WTC11 (cell line): Measurements from ENCODE around the gene NELL2. TPM values are rescaled to one million over a fixed set of nuclear protein-coding genes. Genes with fewer than 3 reads are reported as not detected.

Experiments used
- ATAC-seq: fragments of 200-7000 bp; cut with Tn5 transposase; 2 replicates; pipeline ENCODE4 v1.10.0; 2021; ENCODE audit warnings: mild to moderate bottlenecking, moderate library complexity
- CTCF ChIA-PET: fragments of 300-600 bp; sonication (Branson Sonifier 250); formaldehyde crosslinking; loops from one replicate; lab custom pipeline; 2021; ENCODE audit warnings: antibody characterized with exemption; lab: Charles Lee
- POLR2A ChIA-PET: fragments of 350-600 bp; sonication (Branson Sonifier 250); formaldehyde crosslinking; loops from one replicate; lab custom pipeline; 2021; ENCODE audit warnings: antibody characterized with exemption; lab: Charles Lee
- DNase-seq: peaks from one replicate; pipeline ENCODE4 v3.0.0; 2021; ENCODE audit warnings: low spot score
- H3K27ac Mint-ChIP-seq: 2 replicates; pipeline ENCODE4 v1.8.0; 2021; ENCODE audit warnings: mixed read lengths
- H3K27me3 Mint-ChIP-seq: 2 replicates; pipeline ENCODE4 v1.8.0; 2021; ENCODE audit warnings: low read depth, mild to moderate bottlenecking, moderate library complexity, mixed read lengths
- H3K36me3 Mint-ChIP-seq: 2 replicates; pipeline ENCODE4 v1.8.0; 2021; ENCODE audit warnings: mixed read lengths
- H3K4me1 Mint-ChIP-seq: 2 replicates; pipeline ENCODE4 v1.8.0; 2022; ENCODE audit warnings: mixed read lengths
- H3K4me3 Mint-ChIP-seq: 2 replicates; pipeline ENCODE4 v1.8.0; 2021; ENCODE audit warnings: mild to moderate bottlenecking, moderate library complexity, mixed read lengths
- H3K9me3 Mint-ChIP-seq: 2 replicates; pipeline ENCODE4 v1.8.0; 2021; ENCODE audit warnings: mixed read lengths
- E2F5 ChIP-seq: sonication (generic); formaldehyde crosslinking; IDR thresholded peaks from 2 replicates; pipeline ENCODE4 v1.8.1; 2022; ENCODE audit warnings: mild to moderate bottlenecking, moderate library complexity, missing genetic modification reagents
- ELF4 ChIP-seq: sonication (generic); formaldehyde crosslinking; IDR thresholded peaks from 2 replicates; pipeline ENCODE4 v1.8.1; 2022; ENCODE audit warnings: low read depth, mild to moderate bottlenecking, moderate library complexity, missing genetic modification reagents
- HMGA2 ChIP-seq: fragments of 250-450 bp; sonication (Bioruptor Pico); IDR thresholded peaks from 2 replicates; pipeline ENCODE4 v1.4.0; 2021; ENCODE audit warnings: mild to moderate bottlenecking, moderate library complexity
- NFE2L1 ChIP-seq: sonication (generic); formaldehyde crosslinking; IDR thresholded peaks from 2 replicates; pipeline ENCODE4 v1.8.1; 2023; ENCODE audit warnings: missing genetic modification reagents
- NR2C2 ChIP-seq: sonication (generic); formaldehyde crosslinking; IDR thresholded peaks from 2 replicates; pipeline ENCODE4 v1.8.0; 2022; ENCODE audit warnings: mild to moderate bottlenecking, missing genetic modification reagents
- PRDM15 ChIP-seq: sonication (generic); formaldehyde crosslinking; IDR thresholded peaks from 2 replicates; pipeline ENCODE4 v1.8.0; 2022; ENCODE audit warnings: missing genetic modification reagents
- RORB ChIP-seq: fragments of 250-450 bp; sonication (Bioruptor Pico); IDR thresholded peaks from 2 replicates; pipeline ENCODE4 v1.9.0; 2021; ENCODE audit warnings: mild to moderate bottlenecking
- ZBTB21 ChIP-seq: sonication (generic); formaldehyde crosslinking; IDR thresholded peaks from 2 replicates; pipeline ENCODE4 v1.8.1; 2023; ENCODE audit warnings: mild to moderate bottlenecking, missing genetic modification reagents, borderline replicate concordance
- ZNF219 ChIP-seq: sonication (generic); formaldehyde crosslinking; IDR thresholded peaks from 2 replicates; pipeline ENCODE4 v1.8.0; 2023; ENCODE audit warnings: missing genetic modification reagents, mild to moderate bottlenecking, borderline replicate concordance
- ZNF317 ChIP-seq: sonication (generic); formaldehyde crosslinking; IDR thresholded peaks from 2 replicates; pipeline ENCODE4 v1.8.1; 2023; ENCODE audit warnings: low read depth, mild to moderate bottlenecking, moderate library complexity, missing genetic modification reagents, borderline replicate concordance
- ZNF671 ChIP-seq: fragments of 250-450 bp; sonication (Bioruptor Pico); IDR thresholded peaks from 2 replicates; pipeline ENCODE4 v1.8.0; 2021; ENCODE audit warnings: mild to moderate bottlenecking
- total RNA-seq: library from RNA; stranded (reverse); gene quantifications from 3 replicates; pipeline ENCODE4 v1.2.3, GENCODE V29; 2021
- TF ChIP-seq, protein P1 (sequence below): sonication (generic); formaldehyde crosslinking; IDR thresholded peaks from 2 replicates; pipeline ENCODE4 v1.8.1; 2023; ENCODE audit warnings: mild to moderate bottlenecking, missing genetic modification reagents, borderline replicate concordance
- TF ChIP-seq, protein P2 (sequence below): sonication (generic); formaldehyde crosslinking; IDR thresholded peaks from 2 replicates; pipeline ENCODE4 v1.8.0; 2023; ENCODE audit warnings: mild to moderate bottlenecking, missing genetic modification reagents
- TF ChIP-seq, protein P3 (sequence below): fragments of 250-450 bp; sonication (Bioruptor Pico); IDR thresholded peaks from 2 replicates; pipeline ENCODE4 v1.9.0; 2021; ENCODE audit warnings: mild to moderate bottlenecking
- TF ChIP-seq, protein P4 (sequence below): sonication (generic); formaldehyde crosslinking; IDR thresholded peaks from 2 replicates; pipeline ENCODE4 v1.8.1; 2022; ENCODE audit warnings: missing genetic modification reagents, borderline replicate concordance
- TF ChIP-seq, protein P5 (sequence below): fragments of 250-450 bp; sonication (Bioruptor Pico); IDR thresholded peaks from 2 replicates; pipeline ENCODE4 v2.1.2; 2022; ENCODE audit warnings: mild to moderate bottlenecking, moderate library complexity
- TF ChIP-seq, protein P6 (sequence below): sonication (generic); formaldehyde crosslinking; IDR thresholded peaks from 2 replicates; pipeline ENCODE4 v1.8.1; 2023; ENCODE audit warnings: mild to moderate bottlenecking, missing genetic modification reagents

Gene NELL2
- total RNA-seq, 1 experiment from 2014 or later: 37.4 TPM

- no peaks in the 10 kb centered on the region for H3K9me3 Mint-ChIP-seq
- no peak for DNase-seq
- no peak overlapping the region for H3K4me3 Mint-ChIP-seq
- CTCF ChIA-PET: interaction anchor here (0.9 kb wide), 1 partner anchor 29 kb away, joined by 3 read pairs; the partner anchor contains the start of gene NELL2
- TF ChIP-seq NR2C2 (CRISPR knock-in tag) (no peak), ZNF219 (CRISPR knock-in tag) (no peak), HMGA2 (CRISPR knock-in tag) (no peak), ELF4 (CRISPR knock-in tag) (no peak), ZNF317 (CRISPR knock-in tag) (no peak), RORB (no peak), ZBTB21 (CRISPR knock-in tag) (no peak), PRDM15 (no peak), E2F5 (CRISPR knock-in tag) (no peak), ZNF671 (CRISPR knock-in tag) (no peak), NFE2L1 (CRISPR knock-in tag) (no peak)
- TF ChIP-seq, protein P1, sequence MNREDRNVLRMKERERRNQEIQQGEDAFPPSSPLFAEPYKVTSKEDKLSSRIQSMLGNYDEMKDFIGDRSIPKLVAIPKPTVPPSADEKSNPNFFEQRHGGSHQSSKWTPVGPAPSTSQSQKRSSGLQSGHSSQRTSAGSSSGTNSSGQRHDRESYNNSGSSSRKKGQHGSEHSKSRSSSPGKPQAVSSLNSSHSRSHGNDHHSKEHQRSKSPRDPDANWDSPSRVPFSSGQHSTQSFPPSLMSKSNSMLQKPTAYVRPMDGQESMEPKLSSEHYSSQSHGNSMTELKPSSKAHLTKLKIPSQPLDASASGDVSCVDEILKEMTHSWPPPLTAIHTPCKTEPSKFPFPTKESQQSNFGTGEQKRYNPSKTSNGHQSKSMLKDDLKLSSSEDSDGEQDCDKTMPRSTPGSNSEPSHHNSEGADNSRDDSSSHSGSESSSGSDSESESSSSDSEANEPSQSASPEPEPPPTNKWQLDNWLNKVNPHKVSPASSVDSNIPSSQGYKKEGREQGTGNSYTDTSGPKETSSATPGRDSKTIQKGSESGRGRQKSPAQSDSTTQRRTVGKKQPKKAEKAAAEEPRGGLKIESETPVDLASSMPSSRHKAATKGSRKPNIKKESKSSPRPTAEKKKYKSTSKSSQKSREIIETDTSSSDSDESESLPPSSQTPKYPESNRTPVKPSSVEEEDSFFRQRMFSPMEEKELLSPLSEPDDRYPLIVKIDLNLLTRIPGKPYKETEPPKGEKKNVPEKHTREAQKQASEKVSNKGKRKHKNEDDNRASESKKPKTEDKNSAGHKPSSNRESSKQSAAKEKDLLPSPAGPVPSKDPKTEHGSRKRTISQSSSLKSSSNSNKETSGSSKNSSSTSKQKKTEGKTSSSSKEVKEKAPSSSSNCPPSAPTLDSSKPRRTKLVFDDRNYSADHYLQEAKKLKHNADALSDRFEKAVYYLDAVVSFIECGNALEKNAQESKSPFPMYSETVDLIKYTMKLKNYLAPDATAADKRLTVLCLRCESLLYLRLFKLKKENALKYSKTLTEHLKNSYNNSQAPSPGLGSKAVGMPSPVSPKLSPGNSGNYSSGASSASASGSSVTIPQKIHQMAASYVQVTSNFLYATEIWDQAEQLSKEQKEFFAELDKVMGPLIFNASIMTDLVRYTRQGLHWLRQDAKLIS: no peak
- TF ChIP-seq, protein P2, sequence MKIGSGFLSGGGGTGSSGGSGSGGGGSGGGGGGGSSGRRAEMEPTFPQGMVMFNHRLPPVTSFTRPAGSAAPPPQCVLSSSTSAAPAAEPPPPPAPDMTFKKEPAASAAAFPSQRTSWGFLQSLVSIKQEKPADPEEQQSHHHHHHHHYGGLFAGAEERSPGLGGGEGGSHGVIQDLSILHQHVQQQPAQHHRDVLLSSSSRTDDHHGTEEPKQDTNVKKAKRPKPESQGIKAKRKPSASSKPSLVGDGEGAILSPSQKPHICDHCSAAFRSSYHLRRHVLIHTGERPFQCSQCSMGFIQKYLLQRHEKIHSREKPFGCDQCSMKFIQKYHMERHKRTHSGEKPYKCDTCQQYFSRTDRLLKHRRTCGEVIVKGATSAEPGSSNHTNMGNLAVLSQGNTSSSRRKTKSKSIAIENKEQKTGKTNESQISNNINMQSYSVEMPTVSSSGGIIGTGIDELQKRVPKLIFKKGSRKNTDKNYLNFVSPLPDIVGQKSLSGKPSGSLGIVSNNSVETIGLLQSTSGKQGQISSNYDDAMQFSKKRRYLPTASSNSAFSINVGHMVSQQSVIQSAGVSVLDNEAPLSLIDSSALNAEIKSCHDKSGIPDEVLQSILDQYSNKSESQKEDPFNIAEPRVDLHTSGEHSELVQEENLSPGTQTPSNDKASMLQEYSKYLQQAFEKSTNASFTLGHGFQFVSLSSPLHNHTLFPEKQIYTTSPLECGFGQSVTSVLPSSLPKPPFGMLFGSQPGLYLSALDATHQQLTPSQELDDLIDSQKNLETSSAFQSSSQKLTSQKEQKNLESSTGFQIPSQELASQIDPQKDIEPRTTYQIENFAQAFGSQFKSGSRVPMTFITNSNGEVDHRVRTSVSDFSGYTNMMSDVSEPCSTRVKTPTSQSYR: no peak
- TF ChIP-seq, protein P3, sequence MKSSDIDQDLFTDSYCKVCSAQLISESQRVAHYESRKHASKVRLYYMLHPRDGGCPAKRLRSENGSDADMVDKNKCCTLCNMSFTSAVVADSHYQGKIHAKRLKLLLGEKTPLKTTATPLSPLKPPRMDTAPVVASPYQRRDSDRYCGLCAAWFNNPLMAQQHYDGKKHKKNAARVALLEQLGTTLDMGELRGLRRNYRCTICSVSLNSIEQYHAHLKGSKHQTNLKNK: no peak
- TF ChIP-seq, protein P4, sequence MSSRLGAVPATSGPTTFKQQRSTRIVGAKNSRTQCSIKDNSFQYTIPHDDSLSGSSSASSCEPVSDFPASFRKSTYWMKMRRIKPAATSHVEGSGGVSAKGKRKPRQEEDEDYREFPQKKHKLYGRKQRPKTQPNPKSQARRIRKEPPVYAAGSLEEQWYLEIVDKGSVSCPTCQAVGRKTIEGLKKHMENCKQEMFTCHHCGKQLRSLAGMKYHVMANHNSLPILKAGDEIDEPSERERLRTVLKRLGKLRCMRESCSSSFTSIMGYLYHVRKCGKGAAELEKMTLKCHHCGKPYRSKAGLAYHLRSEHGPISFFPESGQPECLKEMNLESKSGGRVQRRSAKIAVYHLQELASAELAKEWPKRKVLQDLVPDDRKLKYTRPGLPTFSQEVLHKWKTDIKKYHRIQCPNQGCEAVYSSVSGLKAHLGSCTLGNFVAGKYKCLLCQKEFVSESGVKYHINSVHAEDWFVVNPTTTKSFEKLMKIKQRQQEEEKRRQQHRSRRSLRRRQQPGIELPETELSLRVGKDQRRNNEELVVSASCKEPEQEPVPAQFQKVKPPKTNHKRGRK (CRISPR knock-in tag): no peak
- TF ChIP-seq, protein P5, sequence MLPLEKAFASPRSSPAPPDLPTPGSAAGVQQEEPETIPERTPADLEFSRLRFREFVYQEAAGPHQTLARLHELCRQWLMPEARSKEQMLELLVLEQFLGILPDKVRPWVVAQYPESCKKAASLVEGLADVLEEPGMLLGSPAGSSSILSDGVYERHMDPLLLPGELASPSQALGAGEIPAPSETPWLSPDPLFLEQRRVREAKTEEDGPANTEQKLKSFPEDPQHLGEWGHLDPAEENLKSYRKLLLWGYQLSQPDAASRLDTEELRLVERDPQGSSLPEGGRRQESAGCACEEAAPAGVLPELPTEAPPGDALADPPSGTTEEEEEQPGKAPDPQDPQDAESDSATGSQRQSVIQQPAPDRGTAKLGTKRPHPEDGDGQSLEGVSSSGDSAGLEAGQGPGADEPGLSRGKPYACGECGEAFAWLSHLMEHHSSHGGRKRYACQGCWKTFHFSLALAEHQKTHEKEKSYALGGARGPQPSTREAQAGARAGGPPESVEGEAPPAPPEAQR: no peak
- TF ChIP-seq, protein P6, sequence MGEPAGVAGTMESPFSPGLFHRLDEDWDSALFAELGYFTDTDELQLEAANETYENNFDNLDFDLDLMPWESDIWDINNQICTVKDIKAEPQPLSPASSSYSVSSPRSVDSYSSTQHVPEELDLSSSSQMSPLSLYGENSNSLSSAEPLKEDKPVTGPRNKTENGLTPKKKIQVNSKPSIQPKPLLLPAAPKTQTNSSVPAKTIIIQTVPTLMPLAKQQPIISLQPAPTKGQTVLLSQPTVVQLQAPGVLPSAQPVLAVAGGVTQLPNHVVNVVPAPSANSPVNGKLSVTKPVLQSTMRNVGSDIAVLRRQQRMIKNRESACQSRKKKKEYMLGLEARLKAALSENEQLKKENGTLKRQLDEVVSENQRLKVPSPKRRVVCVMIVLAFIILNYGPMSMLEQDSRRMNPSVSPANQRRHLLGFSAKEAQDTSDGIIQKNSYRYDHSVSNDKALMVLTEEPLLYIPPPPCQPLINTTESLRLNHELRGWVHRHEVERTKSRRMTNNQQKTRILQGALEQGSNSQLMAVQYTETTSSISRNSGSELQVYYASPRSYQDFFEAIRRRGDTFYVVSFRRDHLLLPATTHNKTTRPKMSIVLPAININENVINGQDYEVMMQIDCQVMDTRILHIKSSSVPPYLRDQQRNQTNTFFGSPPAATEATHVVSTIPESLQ (CRISPR knock-in tag): no peak
- peaks cover 23% of the 10 kb centered on the region for H3K4me1 Mint-ChIP-seq
- no peak overlapping the region; the same call in 1 of the 2 replicates for H3K27ac Mint-ChIP-seq
- no peak for ATAC-seq
- no peaks in the 10 kb centered on the region for H3K36me3 Mint-ChIP-seq
- H3K27me3 Mint-ChIP-seq: no peaks in the 10 kb centered on the region
- POLR2A ChIA-PET: interaction anchor here (0.6 kb wide), 1 partner anchor 965 kb away, joined by 4 read pairs; no protein-coding TSS in a partner anchor
Measured at GRCh38 chr12:44847403-44847802, 28.7 kb downstream of the NELL2 start.
